Liver (tissue), 9 donors: ENCODE data around the gene CDH4. TPM values are rescaled to one million over a fixed set of nuclear protein-coding genes. Genes with fewer than 3 reads are reported as not detected.

Experiments
- DNase-seq: peaks from one replicate; pipeline ENCODE4 v3.0.0-alpha.2; 2017; ENCODE audit warnings: low spot score
- H3K27ac ChIP-seq, 2 donors: one replicate each; pipeline ENCODE4 v1.7.0; 2013; ENCODE audit warnings: inconsistent platforms in 2 of 2, low read length in 2 of 2, control low read depth in 1 of 2, low read depth in 1 of 2, mild to moderate bottlenecking in 1 of 2
- H3K27me3 ChIP-seq, 4 donors: one replicate each; pipeline versions ENCODE4 v1.6.1 to v1.7.0; 2013; ENCODE audit warnings: low read length in 3 of 4, inconsistent platforms in 1 of 4, mild to moderate bottlenecking in 1 of 4, moderate library complexity in 1 of 4; ENCODE audit not compliant: control insufficient read depth in 4 of 4, insufficient read depth in 4 of 4
- H3K36me3 ChIP-seq, 4 donors: one replicate each; pipeline versions ENCODE4 v1.6.1 to v1.7.0; 2013; ENCODE audit warnings: low read length in 3 of 4, mild to moderate bottlenecking in 3 of 4, low read depth in 1 of 4, moderate library complexity in 1 of 4; ENCODE audit not compliant: control insufficient read depth in 4 of 4, insufficient read depth in 3 of 4
- H3K4me1 ChIP-seq, 4 donors: one replicate each; pipeline versions ENCODE4 v1.6.1 to v1.7.0; 2013; ENCODE audit warnings: low read length in 3 of 4, mild to moderate bottlenecking in 3 of 4, moderate library complexity in 1 of 4; ENCODE audit not compliant: control insufficient read depth in 4 of 4, insufficient read depth in 4 of 4
- H3K4me3 ChIP-seq, 3 donors: one replicate each; pipeline versions ENCODE4 v1.6.1 to v1.7.0; 2013; ENCODE audit warnings: low read length in 3 of 3, control low read depth in 1 of 3, low read depth in 1 of 3, mild to moderate bottlenecking in 1 of 3
- H3K9ac ChIP-seq, 2 donors: one replicate each; pipeline ENCODE4 v1.7.0; 2013; ENCODE audit warnings: low read length in 2 of 2, mild to moderate bottlenecking in 2 of 2, moderate library complexity in 2 of 2, control low read depth in 1 of 2, low read depth in 1 of 2
- H3K9me3 ChIP-seq, 4 donors: one replicate each; pipeline versions ENCODE4 v1.6.1 to v1.7.0; 2013; ENCODE audit warnings: low read length in 3 of 4; ENCODE audit not compliant: control insufficient read depth in 4 of 4
- ATF3 ChIP-seq: IDR thresholded peaks from 2 replicates; pipeline ENCODE4 v1.6.1; 2016; ENCODE audit warnings: antibody characterized with exemption
- EGR1 ChIP-seq, 2 donors: IDR thresholded peaks; 2 replicates each; pipeline ENCODE4 v1.6.1; 2016 to 2018; ENCODE audit warnings: antibody characterized with exemption in 2 of 2, low read depth in 2 of 2
- FOXA1 ChIP-seq: IDR thresholded peaks from 2 replicates; pipeline ENCODE4 v1.6.1; 2016; ENCODE audit warnings: antibody characterized with exemption
- FOXA2 ChIP-seq: IDR thresholded peaks from 2 replicates; pipeline ENCODE4 v1.6.1; 2016; ENCODE audit warnings: antibody characterized with exemption
- HNF4A ChIP-seq, 2 donors: conservative IDR thresholded peaks; 2 replicates each; pipeline ENCODE4 v1.6.1; 2016; ENCODE audit warnings: antibody characterized with exemption in 2 of 2, mild to moderate bottlenecking in 2 of 2
- HNF4G ChIP-seq: IDR thresholded peaks from 2 replicates; pipeline ENCODE4 v1.6.1; 2016; ENCODE audit warnings: antibody characterized with exemption
- JUND ChIP-seq, 2 donors: IDR thresholded peaks; 2 replicates each; pipeline ENCODE4 v1.6.1; 2016; ENCODE audit warnings: antibody characterized with exemption in 2 of 2
- MAX ChIP-seq: IDR thresholded peaks from 2 replicates; pipeline ENCODE4 v1.6.1; 2016; ENCODE audit warnings: antibody characterized with exemption
- RAD21 ChIP-seq, 2 donors: IDR thresholded peaks; 2 replicates each; pipeline ENCODE4 v1.6.1; 2016; ENCODE audit warnings: antibody characterized with exemption in 2 of 2, mild to moderate bottlenecking in 2 of 2
- RXRA ChIP-seq, 2 donors: IDR thresholded peaks; 2 replicates each; pipeline ENCODE4 v1.6.1; 2017 to 2018; ENCODE audit warnings: antibody characterized with exemption in 2 of 2, mild to moderate bottlenecking in 1 of 2
- SP1 ChIP-seq: IDR thresholded peaks from 2 replicates; pipeline ENCODE4 v1.6.1; 2018; ENCODE audit warnings: antibody characterized with exemption, mild to moderate bottlenecking
- TAF1 ChIP-seq: conservative IDR thresholded peaks from 2 replicates; pipeline ENCODE4 v1.6.1; 2016; ENCODE audit warnings: antibody characterized with exemption, mild to moderate bottlenecking
- YY1 ChIP-seq: IDR thresholded peaks from 2 replicates; pipeline ENCODE4 v1.6.1; 2016; ENCODE audit warnings: antibody characterized with exemption, mild to moderate bottlenecking
- ZBTB33 ChIP-seq: IDR thresholded peaks from 2 replicates; pipeline ENCODE4 v1.6.1; 2016; ENCODE audit warnings: antibody characterized with exemption
- WGBS: extraction: QIAGEN DNeasy Blood & Tissue Kit; methylation state at CpG from one replicate; pipeline ENCODE4 v1.1.7; 2013; 5-methylcytosine and 5-hydroxymethylcytosine counted together
- polyA plus RNA-seq, 2 donors: library from polyadenylated mRNA; stranded (reverse) in 1 of 2; unstranded in 1 of 2; fragments of 200-250 nt in 1 of 2; fragments of >200 nt in 1 of 2; fragmentation: Nextera tagmentation in 1 of 2; extraction: Ambion mirVana in 1 of 2; gene quantifications; one replicate each; pipeline versions ENCODE4 v1.2.1 to v1.2.3, GENCODE V29; 2013 to 2015
- total RNA-seq, 2 donors: library from RNA; depleted of rRNA; stranded (reverse); fragments of >200 nt; gene quantifications; one replicate each; pipeline ENCODE4 v1.2.3, GENCODE V29; 2014
- TF ChIP-seq, protein P1 (sequence below): IDR thresholded peaks from 2 replicates; pipeline ENCODE4 v1.6.1; 2016; ENCODE audit warnings: antibody characterized with exemption, mild to moderate bottlenecking
- donor health status: healthy.
- donor health status: healthy.
- donor health status: healthy.
- donor health status: healthy.
- donor health status: healthy.

CDH4 gene
- total and polyA plus RNA-seq, 4 donors, result 0.03 to 0.25 (median 0.19) TPM; not detected in 1

DNA sequence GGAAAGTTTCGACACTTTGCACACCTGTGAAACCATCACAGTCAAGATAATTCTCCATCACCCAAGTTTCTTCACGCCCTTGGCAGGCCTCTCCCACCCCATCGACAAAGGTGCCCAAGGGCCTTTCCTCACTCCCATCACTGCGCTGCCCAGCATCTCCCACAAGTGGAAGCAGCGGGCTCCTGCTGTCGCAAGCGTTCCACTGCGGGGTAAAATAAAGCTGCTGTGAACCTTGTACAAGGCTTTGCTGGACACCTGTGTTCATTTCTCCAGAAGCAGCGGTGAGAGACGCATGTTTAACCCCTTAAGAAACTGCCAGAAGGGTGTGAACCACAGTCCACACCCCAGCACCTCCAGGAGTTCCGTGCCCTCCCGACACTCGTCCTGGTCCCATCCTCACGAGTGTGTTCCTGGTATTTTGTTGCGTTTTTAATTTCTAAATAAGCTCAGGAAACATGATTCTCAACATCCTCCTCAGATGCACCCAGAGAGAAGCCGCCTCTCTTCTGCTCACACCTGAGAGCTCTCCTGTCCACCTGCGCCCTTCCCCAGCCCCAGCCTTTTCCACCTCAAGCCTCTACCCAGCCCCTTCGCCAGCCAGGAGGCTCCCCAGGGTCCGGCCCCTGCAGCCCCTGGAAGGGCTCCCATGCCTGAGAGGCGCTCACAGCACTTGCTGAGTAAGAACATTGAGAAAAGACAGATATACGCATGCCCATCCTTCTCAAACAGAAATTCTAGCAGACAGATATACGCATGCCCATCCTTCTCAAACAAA is 716.2 kb downstream of the CDH4 start:
- H3K27ac ChIP-seq, result no peak overlapping the region
- H3K9ac ChIP-seq, result no peak overlapping the region
- H3K4me3 ChIP-seq, result no peak overlapping the region
- DNase-seq, result no peak
- 85% methylated on average over 22 of the region's 22 CpGs for WGBS
- H3K27me3 ChIP-seq, result no peaks in the 10 kb centered on the region
- H3K4me1 ChIP-seq, result no peaks in the 10 kb centered on the region
- no peak for TF ChIP-seq RAD21 (IDR thresholded peaks at IDR 0.05)
- no peak for TF ChIP-seq HNF4A (conservative IDR thresholded peaks at IDR 0.05)
- TF ChIP-seq TAF1, result no peak
- TF ChIP-seq FOXA2, result no peak
- H3K36me3 ChIP-seq, result peaks cover 0 to 13% (median 9%) of the 10 kb centered on the region in 4 donors
- H3K9me3 ChIP-seq, result peaks cover 0 to 2% (median 0%) of the 10 kb centered on the region in 4 donors

DNA sequence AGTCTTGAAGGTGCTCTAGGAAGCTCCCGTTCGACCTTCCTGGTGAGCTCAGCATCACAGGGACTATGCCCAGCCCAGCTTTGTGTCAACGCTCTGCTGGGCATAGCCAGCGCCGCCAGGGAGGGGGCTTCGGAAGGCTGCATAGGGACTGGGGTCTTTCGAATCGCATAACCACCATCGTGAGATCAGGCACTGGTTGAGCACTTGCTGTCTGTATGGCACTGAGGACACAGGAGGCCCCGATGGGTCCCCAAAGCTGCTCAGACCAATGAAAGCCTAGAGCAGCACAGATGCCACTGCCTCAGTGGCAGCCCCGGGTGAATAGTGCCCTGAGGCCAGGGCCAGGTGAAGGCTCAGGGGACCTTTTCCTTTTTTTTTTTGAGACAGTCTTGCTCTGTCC is 716.9 kb downstream of the CDH4 start:
- Histone ChIP-seq H3K9me3 (peaks cover 0 to 2% (median 0%) of the 10 kb centered on the region in 4 donors), H3K36me3 (peaks cover 0 to 19% (median 13%) of the 10 kb centered on the region in 4 donors), H3K9ac (no peak overlapping the region), H3K4me1 (no peaks in the 10 kb centered on the region), H3K27ac (no peak overlapping the region), H3K4me3 (no peak overlapping the region), H3K27me3 (no peaks in the 10 kb centered on the region)
- DNase-seq, result no peak
- 88% methylated on average over 11 of the region's 11 CpGs for WGBS
- TF ChIP-seq FOXA2 (no peak), MAX (no peak), EGR1 (IDR thresholded peaks at IDR 0.05; ENCODE audit: low read depth in 2 of 2) (no peak), JUND (IDR thresholded peaks at IDR 0.05) (no peak), ZBTB33 (no peak), YY1 (no peak), RAD21 (IDR thresholded peaks at IDR 0.05) (no peak), HNF4G (no peak), SP1 (no peak), ATF3 (no peak), RXRA (IDR thresholded peaks at IDR 0.05) (no peak)

DNA sequence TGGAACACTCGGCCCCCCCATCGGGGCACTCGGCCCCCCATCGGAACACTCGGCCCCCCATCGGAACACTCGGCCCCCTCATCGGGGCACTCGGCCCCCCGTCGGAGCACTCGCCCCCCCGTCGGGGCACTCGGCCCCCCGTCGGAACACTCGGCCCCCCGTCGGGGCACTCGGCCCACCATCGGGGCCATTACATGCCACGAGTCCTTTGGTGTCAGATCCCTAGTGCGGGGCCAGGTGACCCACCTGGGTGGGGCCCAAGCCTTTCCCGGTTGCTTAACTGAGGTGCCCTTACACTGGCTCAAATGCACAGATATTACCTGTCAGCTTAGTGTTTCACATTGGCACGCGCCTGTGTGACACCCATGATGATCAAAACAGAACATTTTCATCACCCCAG is 717.7 kb downstream of the CDH4 start:
- 94% methylated on average over 27 of the region's 27 CpGs for WGBS
- no peak for TF ChIP-seq SP1
- TF ChIP-seq, protein P1, sequence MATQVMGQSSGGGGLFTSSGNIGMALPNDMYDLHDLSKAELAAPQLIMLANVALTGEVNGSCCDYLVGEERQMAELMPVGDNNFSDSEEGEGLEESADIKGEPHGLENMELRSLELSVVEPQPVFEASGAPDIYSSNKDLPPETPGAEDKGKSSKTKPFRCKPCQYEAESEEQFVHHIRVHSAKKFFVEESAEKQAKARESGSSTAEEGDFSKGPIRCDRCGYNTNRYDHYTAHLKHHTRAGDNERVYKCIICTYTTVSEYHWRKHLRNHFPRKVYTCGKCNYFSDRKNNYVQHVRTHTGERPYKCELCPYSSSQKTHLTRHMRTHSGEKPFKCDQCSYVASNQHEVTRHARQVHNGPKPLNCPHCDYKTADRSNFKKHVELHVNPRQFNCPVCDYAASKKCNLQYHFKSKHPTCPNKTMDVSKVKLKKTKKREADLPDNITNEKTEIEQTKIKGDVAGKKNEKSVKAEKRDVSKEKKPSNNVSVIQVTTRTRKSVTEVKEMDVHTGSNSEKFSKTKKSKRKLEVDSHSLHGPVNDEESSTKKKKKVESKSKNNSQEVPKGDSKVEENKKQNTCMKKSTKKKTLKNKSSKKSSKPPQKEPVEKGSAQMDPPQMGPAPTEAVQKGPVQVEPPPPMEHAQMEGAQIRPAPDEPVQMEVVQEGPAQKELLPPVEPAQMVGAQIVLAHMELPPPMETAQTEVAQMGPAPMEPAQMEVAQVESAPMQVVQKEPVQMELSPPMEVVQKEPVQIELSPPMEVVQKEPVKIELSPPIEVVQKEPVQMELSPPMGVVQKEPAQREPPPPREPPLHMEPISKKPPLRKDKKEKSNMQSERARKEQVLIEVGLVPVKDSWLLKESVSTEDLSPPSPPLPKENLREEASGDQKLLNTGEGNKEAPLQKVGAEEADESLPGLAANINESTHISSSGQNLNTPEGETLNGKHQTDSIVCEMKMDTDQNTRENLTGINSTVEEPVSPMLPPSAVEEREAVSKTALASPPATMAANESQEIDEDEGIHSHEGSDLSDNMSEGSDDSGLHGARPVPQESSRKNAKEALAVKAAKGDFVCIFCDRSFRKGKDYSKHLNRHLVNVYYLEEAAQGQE, result no peak
- TF ChIP-seq FOXA1, result no peak
- TF ChIP-seq EGR1 (IDR thresholded peaks at IDR 0.05; ENCODE audit: low read depth in 2 of 2), result no peak
- TF ChIP-seq YY1, result no peak
- no peak for TF ChIP-seq TAF1
- no peak for TF ChIP-seq MAX
- TF ChIP-seq HNF4G, result no peak
- TF ChIP-seq RAD21 (IDR thresholded peaks at IDR 0.05), result no peak
- no peak for TF ChIP-seq HNF4A (conservative IDR thresholded peaks at IDR 0.05)
- no peak for TF ChIP-seq RXRA (IDR thresholded peaks at IDR 0.05)
- TF ChIP-seq ATF3, result no peak
- H3K27me3 ChIP-seq, result no peaks in the 10 kb centered on the region
- H3K27ac ChIP-seq, result no peak overlapping the region
- H3K4me1 ChIP-seq, result no peaks in the 10 kb centered on the region
- H3K36me3 ChIP-seq, result peaks cover 4 to 25% (median 19%) of the 10 kb centered on the region in 4 donors
- no peak overlapping the region for H3K9ac ChIP-seq
- DNase-seq, result no peak
- no peak overlapping the region for H3K4me3 ChIP-seq
- peaks cover 0 to 2% (median 0%) of the 10 kb centered on the region in 4 donors for H3K9me3 ChIP-seq
